RPMI7951 (cell line): ENCODE results near the gene ARMC7. TPM values are rescaled to one million over a fixed set of nuclear protein-coding genes. Genes with fewer than 3 reads are reported as not detected.
A peak's percentile ranks its signal among the peaks of the same experiment; 100 is the strongest.
"Not testable (repeated sequence)": the region's sequence is repeated elsewhere in the genome, so short reads cannot be mapped to it uniquely, and the experiment has no call there.

Experiments
- DNase-seq: peaks from one replicate; pipeline ENCODE4 v3.0.0-alpha.2; 2012; ENCODE audit warnings: low read depth
- total RNA-seq: library from RNA; depleted of rRNA; stranded (reverse); fragments of >200 nt; shearing (Covaris generic); gene quantifications from 2 replicates; pipeline ENCODE4 v1.2.3, GENCODE V29; 2014; rRNA removed

The ARMC7 gene
- total RNA-seq: 3.7 and 4.3 TPM in 2 replicates

DNA sequence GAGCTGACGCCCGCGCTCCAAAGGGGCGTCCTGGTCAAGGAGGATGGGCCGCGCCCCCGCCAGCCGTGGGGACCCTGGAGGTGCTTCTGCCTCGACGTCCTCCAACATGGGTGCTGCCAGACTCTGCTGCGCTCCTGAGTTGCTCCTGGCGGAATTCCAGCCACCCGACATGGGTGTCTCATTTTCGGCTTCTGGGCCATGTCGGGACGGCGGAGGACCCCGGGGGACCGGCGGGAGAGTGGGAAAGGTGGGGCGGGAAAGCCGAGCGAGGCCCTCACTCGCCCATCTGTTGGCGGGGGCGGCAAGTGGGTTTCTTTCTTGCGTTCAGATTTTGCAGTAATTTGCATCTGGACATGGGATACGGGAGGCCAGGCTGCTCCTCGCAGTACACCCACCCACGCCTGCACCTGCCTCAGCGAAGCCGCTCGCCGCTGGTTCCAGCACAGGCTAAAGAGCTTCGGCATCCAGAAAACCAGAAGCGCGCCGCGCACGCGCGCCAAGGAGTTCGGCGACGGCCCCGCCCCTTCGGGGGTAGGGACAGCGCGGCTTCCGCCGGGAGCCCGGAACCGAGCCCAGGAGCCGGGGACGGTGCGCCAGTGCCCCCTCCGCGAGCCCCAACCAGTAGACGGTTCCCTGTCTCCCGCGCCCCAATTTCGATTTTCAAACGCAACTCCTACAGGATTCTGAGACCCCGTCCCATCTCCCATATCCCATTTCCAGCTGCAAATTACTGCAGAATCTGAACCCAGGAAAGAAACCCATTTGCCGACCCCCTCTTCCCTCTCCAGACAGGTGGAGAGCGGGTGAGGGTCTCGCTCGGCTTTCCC, at the start of gene ARMC7:
Gene ARMC7, plus strand, starts transcription at position 563 of the 827 bp plus-strand sequence. CDS start 320 bp downstream, outside the sequence.
- DNase-seq: peak; percentile 75

DNA sequence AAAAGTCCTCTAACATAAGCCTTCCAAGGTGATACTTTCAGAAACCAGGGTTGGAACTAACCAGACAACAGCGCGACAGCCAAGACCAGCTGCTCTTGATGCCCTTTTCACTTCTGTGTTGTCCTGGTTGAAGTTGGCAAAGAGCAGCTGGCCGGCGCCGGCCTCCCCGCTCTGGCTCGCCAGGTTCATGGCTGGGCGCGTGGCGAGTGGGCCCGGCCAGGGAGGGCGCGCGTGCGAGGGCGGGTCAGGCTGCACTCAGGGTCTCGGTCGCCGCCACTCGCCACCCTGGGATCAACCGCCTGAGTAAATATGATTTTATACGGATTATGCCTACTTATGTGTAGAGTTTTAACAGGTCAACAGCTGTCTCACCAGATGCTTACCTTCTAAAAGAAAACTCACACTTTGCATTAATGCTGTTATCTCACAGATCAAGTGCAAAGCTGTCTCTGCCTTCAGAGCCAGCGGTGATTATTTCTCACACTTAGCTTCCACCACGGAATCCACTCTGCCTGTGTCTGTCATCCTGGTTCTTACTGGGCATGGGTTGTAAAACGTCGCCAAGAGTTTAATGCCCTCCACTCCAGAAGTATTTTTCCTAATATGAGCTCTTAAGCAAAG, 49.2 kb upstream of the ARMC7 start:
- DNase-seq: no peak

DNA sequence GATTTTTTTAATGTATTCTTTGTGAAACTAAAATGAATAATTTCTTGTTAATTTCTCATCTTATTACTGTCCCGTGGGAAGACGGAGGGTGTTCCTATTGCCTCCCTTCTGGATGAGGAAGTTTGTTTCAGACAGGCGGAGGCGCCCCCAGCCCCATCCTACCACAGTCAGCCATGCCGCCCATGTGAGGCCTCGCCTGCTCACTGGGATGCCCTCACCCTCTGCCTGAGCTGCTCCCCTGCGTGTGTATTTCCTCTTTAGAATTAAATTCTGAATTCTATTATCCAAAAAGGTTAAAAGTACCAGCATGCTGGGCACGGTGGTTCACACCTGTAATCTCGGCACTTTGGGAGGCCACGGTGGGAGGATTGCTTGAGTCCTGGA, 48.7 kb upstream of the ARMC7 start:
- DNase-seq: no peak

DNA sequence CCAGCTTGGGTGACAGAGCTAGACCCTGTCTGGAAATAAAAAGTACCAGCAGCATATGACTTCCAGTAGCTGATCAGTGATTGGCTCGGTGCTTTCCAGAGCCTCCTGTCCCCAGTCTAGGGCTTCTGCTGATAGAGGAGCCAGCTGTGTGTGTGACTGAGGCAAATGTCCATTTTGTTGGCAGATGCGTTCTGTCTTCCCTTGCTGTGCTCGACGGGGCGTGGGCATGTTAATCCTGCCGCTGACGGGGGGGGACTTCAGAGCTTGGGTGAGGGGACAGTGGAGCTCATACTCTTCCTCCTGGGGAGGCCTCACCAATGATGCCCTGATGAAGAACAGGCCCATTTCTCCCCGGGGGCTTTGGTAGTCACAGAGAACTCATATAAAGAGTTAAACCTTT, 48.2 kb upstream of the ARMC7 start:
- no peak for DNase-seq

DNA sequence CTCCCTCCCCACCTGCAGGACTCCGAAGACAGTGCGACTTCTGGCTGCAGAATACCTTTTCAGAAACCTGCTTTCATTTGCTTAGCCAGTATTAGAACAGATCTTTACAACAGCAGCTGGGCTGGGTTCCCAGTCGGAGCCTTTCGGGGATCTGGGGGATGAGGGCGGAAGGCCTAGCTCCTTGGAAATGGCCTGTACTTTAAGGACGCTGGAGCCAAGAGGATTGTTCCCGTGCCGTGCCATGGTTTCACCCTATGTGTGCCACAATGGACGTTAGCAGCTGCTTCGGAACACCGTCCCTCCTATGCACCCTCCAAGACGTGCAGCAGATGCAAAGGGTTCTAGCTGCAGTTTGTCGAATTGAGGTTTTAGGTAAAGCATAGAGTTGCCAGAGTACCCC, 46.6 kb upstream of the ARMC7 start:
- DNase-seq: no peak

DNA sequence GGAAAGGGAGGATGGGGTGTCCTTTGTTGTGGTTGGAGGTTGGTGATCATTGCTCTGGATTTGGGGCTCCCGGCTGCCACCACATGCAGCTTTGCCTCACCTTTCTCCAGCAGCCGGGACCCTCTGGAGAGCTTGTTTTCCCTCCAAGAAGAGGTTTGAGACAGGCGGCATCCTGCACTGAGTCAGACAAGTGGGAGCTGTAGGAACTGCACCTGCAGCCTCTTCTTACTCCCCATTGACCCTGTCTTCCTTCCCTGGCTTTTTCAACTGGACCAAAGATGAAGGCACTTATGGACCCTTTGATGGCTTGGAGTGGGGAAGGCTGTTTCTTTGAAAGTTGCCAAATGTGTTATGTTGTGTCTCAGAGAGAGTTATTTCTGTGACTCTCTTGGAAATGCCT, 46.1 kb upstream of the ARMC7 start:
- no peak for DNase-seq

DNA sequence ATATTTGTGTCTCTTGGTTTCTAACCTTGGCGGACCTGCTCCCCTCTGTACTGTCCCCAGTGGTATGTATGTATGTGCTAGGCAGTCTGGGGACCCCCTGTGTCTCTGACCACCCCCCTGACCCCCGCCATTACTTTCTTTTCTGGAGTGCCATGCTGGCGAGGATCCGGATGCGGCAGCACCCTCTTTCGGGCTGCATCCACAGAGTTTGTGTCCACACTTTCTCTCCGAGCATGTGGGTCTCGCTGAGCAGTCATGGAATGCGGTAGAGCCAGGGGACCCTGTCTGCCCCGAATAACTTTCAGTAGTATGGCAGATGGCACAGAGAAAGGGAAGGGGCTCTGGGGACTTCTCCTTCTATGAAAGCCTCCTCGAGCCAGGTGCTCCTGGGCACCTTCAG, 45.7 kb upstream of the ARMC7 start:
- DNase-seq: no peak

DNA sequence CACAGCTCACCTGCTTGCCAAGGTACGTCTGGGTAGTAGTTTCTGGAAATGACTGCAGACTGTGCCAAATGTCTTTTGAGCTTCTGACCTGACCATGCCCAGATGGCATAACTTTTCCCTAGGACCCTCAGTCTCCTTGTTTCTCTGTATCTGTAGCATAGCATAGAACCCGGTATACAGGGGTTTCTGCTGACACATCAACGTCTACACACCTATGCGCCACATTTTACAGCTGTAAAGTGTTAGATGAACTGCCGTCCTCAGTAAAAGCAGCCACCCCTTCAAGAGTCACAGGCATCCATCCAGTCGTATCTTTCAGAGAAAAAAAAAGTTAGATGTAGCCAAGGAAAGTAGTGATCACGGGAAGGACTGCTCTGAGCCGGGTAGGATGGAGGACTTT, 45.3 kb upstream of the ARMC7 start:
- DNase-seq: no peak

DNA sequence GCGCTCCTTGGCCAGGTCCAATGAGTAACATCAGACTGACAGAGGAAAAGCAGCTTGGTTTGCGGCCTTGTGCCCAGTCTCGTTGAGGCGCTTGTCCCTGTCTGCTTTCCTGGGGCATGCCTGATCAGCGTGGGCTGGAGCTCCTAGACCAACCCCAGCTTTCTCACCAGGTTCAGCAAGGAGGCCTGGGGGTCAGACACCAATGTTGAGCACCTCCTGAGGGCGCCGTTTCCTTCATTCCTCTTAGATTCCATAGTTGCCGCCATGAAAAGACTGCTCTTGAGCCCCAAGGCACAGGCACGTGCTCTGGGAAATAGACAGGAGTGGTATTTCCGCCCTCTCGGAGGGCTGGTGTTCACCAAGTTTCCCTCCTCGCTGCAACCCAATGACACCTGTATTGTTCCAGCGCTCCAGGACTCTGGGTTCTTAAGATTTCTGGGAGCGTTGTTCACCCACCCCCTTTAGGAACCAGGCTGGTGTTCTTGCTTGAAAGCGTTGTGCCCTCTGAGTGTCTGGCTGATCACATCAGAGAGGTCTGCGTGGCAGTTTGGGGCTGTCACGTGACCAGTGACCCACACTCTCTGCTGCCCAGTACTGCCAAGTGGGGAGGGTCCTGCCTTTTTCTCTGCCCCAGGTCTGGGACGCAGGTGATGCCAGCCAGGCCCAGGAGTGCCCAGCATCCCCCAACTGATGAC, 44.8 kb upstream of the ARMC7 start:
- DNase-seq: no peak

DNA sequence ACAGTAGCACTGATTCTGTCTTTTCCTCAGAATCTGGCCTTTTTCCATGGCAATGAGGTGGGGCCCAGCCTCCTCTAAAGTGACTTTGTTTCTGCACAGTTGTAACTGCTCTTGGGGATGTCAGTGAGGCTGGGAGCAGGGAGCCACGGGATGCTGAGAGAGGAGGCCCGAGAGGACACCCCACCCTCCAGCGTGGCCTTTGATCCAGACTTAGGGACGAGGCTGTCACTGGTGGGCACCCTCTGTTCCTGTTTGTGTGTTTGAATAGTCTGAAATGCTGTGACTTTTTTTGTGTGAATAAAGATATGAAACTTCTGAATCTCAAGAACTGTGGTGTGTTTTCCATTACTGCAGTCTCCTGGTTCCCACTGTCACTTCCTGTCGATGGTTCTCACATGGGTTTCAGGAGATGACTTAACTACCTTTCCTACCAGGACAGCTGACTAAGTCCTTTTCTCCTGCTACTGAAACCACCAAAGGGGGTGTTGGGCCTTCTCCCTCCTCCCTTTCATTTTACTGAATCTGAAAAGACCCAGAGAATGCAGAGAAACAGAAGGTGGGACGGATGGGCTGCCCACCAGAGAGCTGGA, 44.1 kb upstream of the ARMC7 start:
- no peak for DNase-seq

DNA sequence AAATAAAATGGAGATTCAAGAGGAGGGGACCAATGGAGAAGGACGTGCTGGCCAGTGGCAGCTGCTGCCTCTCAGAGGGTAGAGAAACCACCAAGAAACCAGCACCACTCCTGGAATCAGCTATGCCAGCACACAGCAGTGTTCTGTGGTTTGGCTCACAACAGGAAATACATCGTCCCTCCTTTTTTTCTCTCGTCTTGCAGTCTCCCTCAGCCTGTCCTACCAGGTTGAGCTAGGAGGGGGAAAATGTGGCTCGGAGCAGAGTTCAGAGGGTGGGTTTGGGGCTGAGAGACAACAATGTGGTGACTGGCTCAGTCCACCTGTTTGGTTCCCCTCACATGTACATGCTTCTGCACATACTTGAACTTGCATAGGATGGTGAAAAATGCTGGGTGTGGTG, 41.9 kb upstream of the ARMC7 start:
- DNase-seq: no peak

DNA sequence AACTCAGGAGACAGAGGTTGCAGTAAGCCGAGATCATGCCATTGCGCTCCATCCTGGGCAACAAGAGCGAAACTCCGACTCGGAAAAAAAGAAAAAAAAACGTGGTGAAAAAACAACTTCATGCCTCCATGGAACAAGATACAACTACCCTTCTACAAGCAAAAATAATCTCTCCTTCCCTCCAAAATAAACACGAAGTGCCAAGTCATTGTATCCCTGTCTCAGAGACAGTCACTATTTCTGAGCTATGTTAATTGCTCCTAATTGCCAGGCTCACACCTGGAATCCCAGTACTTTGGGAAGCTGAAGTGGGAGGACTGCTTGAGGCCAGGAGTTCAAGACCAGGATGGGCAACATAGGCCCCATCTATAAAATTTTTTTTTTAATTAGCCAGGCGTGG, 41.0 kb upstream of the ARMC7 start:
- DNase-seq: no peak

DNA sequence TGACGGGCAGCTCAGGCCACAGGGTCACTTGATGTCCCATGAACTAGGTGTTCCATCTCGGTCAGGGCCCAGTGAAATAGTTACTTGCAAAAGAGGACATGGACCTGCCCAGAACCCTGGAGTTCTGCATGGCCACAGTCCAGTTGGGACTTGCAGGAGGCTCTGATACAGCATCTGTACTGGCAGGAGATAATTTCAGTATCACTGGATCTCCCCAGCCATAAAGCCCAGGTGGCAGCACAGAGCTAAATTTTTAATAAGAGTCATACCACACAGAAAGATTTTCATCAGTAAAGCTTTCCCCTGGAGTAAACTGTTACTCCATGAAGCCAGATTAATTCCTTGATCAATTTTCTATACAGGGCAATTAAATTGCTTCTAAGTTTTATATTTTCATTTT, 40.0 kb upstream of the ARMC7 start:
- no peak for DNase-seq

DNA sequence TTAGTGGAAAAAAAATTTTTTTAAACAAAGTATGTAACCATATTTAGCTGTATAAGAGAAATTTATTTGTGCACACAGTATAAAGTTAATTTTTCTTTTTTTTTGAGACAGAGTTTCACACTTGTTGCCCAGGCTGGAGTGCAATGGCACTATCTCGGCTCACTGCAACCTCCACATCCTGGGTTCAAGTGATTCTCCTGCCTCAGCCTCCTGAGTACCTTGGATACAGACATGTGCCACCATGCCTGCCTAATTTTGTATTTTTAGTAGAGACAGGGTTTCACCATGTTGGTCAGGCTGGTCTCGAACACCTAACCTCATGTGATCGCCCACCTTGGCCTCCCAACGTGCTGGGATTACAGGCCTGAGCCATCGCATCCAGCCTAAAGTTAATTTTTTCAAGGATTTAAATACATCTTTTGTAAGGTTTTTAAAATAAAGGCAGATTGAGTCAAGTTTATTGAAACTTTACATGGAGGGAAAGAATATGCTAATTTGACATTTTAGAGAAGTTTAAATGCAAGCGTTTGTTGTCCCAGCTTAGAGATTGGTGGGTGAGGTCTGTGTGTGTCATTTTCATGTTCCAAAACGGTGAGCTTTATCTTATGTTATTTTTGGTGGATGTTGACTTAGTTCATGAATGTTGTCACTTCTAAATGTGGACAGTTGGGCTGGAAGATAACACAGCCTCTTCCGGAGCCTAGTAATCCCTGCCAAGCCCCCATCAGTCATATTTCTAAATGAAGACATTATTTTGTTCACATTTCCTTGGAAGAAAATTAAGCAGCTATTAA, 38.1 kb upstream of the ARMC7 start:
- DNase-seq: not testable (repeated sequence)

DNA sequence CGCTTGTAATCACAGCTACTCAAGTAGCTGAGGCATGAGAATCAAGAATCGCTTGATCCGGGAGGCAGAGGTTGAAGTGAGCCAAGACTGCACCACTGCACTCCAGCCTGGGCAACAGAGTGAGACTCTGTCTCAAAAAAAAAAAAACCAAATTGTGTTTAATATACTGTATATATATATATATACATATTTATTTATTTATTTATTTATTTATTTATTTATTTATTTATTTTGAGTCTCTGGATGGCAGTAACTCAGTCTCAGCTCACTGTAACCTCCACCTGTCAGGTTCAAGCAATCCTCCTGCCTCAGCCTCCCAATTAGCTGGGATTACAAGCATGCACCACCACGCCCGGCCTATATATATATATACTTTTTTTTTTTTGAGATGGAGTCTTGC, 36.9 kb upstream of the ARMC7 start:
- DNase-seq: not testable (repeated sequence)

DNA sequence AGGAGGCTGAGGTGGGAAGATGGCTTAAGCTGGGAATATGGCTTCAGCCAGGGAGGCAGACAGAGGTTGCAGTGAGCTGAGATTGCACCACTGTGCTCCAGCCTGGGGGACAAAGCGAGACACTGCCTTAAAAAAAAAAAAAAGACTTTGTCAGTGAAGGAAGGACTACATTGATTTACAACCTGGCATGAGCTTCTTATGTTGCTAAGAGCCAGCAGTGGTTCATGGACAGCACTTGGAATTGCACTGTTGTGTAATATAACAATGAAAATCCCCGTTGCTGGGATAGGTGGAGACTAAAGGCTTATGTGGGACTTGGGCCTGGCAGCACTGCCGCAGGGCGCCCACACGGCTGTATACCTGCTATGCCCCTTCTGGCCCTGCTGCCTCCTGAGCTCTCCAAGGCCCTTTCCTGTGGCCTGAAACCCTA, 36.1 kb upstream of the ARMC7 start:
- no peak for DNase-seq

DNA sequence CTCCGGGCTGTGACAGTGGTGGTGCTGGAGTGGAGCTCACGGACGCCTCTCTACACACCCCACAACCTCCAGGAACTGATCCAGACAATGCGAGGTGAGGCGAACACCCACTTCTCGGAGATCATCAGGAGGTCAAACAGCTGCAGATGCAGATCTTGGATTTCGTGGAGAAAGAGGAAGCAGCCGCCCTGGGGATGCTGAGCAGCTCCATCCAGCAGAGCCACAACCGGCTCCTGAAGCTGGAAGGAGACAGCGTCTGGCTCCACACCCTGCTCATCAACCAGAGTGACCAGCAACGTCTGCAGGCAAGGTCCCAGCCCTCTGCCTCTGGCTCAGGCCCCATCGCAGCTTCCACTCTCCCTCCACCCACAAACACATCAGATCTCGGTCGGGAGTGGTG, 35.2 kb upstream of the ARMC7 start:
- DNase-seq: no peak

DNA sequence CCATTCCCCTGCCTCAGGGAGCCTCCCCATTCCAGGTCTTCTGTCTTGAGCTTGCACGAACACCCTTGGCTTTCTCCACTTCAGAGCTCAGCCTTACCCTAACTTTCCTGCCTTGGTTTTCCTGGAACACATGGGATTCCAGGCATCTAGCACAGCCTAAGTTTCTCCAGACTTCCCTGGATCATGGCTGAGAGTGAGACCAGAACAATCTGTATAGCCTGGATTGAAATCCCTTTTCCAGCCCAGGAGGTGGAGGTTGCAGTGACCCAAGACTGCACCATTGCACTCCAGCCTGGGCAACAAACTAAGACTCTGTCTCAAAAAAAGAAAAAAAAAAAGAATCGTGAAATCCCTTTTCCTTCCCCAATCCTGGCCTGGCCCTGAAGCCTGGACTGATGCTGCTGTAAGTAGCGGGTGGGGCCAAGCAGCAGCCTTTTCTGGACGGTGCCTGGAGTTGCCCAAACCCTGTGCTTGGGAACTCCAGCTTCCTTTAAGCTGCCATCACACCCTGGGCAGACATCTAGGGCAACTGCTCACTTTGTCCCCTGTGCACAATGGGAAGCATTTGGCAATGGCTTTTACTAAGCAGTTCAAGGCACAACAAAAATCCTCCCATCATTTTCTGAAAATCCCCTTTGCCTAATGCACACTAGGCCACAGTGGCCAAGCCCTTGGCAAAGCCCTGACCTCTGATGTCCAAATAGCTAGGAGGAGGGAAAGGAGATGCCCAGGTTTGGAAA, 34.0 kb upstream of the ARMC7 start:
- DNase-seq: no peak

DNA sequence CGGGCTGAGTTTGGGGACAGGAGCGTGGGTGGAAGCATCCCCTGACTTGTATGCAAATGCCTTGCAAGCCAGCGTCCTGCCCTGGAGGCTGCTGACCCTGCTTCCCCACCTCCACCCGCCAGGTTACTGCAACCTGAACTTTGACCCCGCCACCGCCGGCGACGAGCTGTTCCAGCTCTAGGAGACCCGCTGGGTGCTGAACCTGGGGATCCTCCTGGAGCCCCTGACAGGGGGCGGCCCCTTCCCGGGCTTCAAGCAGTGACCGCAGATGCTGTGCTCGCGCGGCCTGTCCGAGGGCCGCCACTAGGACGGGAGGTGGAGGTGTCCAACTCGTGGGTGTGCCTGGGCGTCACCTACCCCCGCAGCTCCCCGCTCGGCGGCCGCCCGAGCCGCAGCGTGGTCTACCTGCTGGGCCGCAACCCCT, 32.7 kb upstream of the ARMC7 start:
- no peak for DNase-seq

DNA sequence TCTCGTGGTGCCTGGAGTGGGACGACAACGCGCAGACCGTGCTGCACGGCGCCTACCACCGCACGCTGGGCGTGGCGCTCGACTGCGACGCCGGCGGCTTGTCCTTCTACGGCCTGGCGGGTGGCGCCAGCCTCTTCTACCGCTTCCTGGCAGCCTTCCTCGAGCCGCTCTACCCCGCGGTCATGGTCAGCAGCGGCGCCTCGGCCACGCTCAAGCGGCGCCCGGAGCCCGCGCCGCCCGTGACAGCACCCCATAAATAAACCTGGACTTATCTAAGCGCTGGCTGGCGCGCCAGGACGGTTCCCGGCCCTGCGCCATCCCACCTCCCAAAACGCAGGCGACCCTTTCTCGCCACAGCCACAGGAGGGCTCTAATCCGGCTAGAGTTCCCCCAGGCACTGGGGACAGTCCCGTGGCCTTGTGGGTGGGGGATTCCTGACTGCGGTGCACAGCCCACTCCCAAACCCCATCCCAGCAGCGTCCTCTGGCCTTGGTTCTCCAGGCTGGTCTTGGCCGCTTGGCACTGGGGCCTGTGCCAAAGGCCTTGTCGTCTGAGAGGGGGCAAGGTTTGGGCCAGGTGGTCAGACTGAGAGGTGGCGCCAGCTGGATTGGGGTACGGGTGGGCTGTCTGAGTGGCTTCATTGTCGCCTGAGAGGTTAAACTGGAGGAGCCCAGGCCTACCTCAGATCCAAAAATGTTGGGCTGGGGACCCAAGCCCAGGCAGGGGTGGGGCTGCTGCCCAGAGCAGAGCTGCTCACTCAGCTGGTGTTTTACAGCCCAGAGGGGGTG, 32.1 kb upstream of the ARMC7 start:
- no peak for DNase-seq
